Gastrocnemius medialis (tissue), 4 donors: ENCODE data around the gene ROBO4.

Experiments
- POLR2A ChIP-seq, 2 donors: fragments of 450-650 bp; IDR thresholded peaks; one replicate each; pipeline ENCODE4 v1.6.1; 2017; ENCODE audit warnings: antibody characterized with exemption in 2 of 2, mild to moderate bottlenecking in 2 of 2, moderate library complexity in 2 of 2
- TF ChIP-seq, protein P1 (sequence below), 5 experiments: fragments of 450-650 bp in 3 of 5; fragments of 200-600 bp in 2 of 5; sonication (generic) in 2 of 5; IDR thresholded peaks in 4 of 5; conservative IDR thresholded peaks in 1 of 5; 1 replicate in 4 of 5; 2 replicates in 1 of 5; pipeline ENCODE4 v1.5.1; 2016 to 2019; ENCODE audit warnings: antibody characterized with exemption in 5 of 5, mild to moderate bottlenecking in 3 of 5, moderate library complexity in 3 of 5

DNA sequence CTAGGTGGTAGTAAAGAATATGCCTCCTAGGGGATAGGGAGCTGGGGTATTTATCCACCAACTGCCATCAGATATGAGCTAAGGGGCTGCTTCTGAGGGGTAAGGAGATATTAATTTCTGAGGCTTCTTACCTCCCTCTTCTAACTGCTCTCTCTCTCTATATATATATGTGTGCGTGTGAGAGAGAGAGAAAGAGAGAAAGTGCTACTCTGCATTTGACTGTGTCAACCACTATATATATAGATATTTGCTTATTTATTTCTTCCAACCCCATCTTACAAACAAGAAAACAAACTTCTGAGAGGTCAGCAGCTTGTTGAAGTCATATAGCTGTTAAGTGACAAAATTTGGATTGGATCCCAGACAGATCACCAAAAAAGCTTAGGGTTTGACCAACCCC lies 44.0 kb upstream of the ROBO4 start:
- TF ChIP-seq, protein P1, sequence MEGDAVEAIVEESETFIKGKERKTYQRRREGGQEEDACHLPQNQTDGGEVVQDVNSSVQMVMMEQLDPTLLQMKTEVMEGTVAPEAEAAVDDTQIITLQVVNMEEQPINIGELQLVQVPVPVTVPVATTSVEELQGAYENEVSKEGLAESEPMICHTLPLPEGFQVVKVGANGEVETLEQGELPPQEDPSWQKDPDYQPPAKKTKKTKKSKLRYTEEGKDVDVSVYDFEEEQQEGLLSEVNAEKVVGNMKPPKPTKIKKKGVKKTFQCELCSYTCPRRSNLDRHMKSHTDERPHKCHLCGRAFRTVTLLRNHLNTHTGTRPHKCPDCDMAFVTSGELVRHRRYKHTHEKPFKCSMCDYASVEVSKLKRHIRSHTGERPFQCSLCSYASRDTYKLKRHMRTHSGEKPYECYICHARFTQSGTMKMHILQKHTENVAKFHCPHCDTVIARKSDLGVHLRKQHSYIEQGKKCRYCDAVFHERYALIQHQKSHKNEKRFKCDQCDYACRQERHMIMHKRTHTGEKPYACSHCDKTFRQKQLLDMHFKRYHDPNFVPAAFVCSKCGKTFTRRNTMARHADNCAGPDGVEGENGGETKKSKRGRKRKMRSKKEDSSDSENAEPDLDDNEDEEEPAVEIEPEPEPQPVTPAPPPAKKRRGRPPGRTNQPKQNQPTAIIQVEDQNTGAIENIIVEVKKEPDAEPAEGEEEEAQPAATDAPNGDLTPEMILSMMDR (IDR thresholded peaks at IDR 0.05 in 4 of 5, conservative IDR thresholded peaks at IDR 0.05 in 1 of 5): no peak
- no peak for TF ChIP-seq POLR2A (IDR thresholded peaks at IDR 0.05)
